Activated CD4-positive, alpha-beta T cell treated with anti-CD3 and anti-CD28 coated beads for 1 hour (primary cell): Measurements from ENCODE around the gene FBXO8.

Experiments
- DNase-seq: peaks from one replicate; pipeline ENCODE4 v3.0.0-alpha.2; 2020

The FBXO8 gene

DNA sequence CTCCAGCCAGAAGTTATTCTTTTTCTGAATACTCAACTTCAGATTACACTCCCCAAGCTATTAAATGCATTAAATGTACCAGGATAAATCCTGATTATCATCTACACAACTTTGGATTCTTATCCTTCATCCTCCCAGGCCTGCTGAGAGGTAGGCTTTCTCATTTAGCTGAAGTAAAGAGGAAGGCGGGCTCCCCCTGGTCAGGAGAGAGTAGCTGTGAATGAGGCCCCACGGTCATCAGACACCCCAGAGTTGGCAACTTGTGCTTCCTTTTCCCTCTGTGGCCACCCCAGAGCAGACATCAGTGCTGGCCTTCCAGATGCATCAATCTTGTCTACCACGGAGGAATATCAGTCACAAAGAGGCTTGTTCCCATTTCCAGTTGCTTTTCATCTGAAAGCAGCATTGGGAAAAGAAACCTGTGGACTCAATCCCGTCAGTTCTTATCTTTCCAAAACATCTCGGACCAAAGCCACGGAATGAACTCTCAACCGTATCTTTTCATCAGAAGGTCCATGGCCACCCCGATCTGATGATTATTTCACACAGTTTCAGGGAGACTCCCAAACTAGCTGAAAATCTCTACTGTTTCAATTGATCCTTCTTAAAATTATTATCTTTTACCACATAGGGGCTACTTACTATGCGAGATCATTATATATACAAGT lies 79.2 kb downstream of the FBXO8 start:
- DNase-seq: no peak

- DNase-seq: no peak
Observed at GRCh38 chr4:174201871-174202270, 81.6 kb downstream of the FBXO8 start.

DNA sequence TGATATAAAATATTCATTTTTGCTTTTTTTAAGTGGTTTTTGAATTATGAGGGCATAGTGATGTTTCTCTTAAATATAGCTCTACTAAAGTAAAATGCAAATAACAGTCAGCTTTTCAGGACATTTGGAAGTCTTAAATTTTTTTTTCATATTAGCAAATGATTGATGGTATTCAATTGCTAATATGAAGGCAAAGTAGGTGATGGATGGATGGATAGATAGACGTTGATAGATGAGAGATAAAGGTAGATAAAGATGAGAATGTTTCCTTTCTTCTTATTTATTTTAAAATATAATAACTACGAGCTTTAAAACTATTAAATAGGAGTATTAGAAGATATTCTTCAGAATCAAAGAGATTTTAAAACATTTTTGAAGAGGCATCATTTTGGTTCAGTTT lies 83.7 kb downstream of the FBXO8 start:
- no peak for DNase-seq

DNA sequence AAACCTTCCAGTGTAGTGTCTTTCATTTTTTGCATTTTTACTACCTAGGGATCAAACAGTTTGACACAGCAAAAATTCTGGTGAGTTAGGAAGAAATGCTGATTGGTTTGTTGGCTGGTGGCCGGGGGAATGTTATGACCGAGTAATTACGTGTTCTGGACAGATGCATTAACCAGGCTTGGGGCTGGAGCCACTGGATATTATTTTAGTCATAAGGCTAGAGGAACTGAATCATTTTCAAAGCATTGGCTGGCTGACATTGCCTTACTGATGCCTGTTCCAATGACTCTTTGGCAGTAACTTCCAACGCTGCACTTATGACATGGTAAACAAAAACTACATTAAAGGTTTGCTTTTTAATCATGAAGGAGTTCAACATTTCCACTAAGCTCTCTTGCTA lies 84.6 kb downstream of the FBXO8 start:
- DNase-seq: no peak

DNA sequence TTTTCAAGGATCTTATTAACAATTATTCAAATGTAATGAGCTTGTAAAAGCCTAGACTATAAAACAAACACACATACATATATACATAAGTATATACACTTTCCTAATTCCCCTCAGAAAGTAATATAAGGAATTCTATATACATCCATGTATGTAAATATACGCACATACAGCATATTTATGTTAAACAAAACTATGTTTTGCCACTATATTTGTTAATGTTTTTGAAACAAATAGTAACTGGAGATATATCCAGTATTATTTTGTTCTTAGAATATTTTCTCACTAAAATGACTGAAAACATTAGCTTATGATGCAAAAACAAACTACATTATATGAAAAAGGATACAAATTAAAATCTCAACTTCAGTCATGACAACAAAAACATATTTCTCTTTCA lies 85.1 kb downstream of the FBXO8 start:
- no peak for DNase-seq

DNA sequence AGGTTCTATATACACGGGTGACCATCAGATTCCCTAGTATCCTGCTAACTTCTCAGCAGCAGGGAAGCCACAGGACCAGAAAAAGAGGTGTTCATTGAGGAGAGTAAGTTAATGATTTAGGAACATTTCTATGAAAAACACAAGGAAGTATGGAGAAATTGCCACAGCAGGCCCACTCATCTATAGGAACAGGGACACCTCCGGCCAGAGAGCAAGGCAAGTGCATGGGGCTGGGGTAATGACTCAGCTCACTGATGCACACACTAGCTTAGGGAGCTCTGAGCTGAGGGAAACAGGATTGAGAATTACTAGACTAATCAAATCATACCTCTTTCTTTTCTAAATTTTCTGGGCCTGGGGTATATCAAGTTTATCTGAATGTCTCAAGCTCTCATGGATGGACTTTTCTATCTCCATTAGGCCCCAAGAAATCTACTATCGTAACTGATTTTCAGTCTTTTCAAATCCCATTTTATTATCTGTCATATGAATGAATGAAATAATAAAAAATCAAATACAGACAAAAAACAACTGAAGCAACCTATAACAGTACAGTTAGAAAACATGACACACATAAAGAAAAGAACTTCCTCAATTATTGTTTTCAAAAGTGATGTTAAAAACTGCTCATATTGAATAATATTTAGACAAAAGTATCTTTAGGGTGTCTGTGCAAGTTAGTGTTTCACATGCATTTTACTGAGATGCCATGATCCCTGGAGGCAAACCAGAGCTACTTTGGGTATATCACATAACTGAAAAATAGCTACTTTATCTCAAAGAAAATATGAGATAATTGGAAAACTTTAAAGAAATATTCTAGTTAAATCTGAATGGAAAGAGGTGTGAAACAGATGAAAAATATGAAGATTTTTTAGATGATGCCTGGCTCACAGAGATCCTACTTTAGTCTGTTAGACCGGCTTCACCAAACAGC lies 89.8 kb downstream of the FBXO8 start:
- no peak for DNase-seq

DNA sequence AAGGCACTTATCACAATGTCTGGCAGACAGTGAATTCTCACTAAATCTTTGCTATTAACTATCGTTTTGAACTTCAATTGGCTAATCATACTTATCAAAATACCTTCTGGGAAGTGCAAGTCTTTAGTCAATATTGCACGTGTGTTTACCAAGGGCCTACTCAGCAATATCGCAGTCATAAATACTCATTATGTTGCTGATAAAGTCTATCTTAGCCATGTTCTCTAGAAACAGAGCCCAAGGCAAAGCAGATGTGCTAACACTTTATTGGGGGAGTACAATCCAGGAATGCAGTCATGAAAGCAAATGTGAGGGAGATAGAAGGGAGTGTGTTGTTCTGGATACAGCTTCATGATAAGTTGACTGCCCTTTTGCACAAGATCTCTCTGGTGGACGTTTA lies 90.5 kb downstream of the FBXO8 start:
- DNase-seq: no peak

DNA sequence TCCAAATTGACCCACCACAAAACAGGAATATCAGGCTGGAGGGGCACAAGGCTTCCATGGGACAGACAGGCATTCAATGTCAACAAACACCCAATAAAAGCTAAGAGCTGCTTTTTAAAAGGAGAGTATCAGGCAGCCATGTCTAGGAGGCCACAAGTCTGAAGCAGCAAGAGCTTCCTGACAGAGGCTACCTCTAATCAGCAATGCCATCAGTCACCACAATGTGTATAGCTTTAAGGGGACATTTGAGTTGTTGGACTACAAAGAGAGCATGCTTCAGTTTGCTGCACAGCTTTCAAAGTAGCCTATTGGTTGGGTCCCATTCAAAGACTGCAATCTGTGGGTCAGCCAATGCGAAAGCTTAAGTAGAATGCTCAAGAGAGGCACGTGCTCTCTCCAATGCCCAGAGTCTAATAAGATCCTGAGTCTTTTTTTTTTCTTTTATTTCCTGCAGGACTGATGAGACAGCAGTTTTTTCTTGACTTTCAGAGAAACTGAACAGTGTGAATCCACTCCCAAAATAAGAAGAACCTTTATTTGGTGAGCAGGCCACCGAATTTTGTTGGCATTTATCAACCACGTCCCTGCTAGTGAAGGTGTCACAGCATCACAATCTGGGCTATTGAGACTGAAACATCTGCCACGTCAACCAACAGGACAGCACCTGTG lies 92.5 kb downstream of the FBXO8 start:
- no peak for DNase-seq

GRCh38 chr4:174189392-174190015 lies 94.0 kb downstream of the FBXO8 start:
- DNase-seq: no peak
